Glomerular visceral epithelial cell (primary cell): Measurements from ENCODE around the gene SMC5.
"Not testable (repeated sequence)": the region's sequence is repeated elsewhere in the genome, so short reads cannot be mapped to it uniquely, and the experiment has no call there.

Experiments used
- DNase-seq: peaks from one replicate; pipeline ENCODE4 v3.0.0-alpha.2; 2016; ENCODE audit errors: extremely low spot score

SMC5 gene

GRCh38 chr9:70363760-70364159, 105.0 kb downstream of the SMC5 start:
- DNase-seq: no peak

GRCh38 chr9:70367305-70367930, 108.6 kb downstream of the SMC5 start:
- no peak for DNase-seq

GRCh38 chr9:70374962-70375618, 116.3 kb downstream of the SMC5 start:
- DNase-seq: no peak

DNA sequence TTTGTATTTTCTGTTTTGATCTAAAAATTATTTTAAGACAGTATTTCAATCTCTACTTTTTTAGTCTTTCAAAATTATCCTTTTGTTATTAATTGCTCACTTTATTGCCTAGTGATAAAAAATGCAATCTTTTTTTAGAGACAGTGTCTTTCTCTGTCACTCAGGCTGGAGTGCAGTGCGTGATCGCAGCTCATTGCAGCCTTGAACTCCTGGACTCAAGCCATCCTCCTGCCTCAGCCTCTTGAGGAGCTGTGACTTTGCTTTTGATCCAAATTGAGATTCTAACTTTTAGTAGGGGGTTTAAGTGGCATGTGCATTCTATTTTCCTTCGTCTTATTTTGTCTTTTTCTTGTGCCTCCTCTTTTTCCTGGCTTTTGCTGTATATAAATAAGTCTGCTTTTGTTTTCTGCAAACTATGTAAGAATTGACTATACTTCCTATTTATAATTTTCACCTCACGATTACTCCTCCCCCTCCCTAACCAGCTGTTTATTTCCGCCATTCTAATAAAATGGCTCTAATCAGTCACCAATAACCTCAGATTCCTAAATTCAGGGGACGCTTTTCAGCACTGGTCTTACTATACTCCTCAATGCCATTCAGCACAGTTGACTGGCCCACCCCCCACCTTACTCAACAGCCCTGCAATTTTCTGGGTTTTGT, 123.4 kb downstream of the SMC5 start:
- DNase-seq: no peak

- DNase-seq: no peak
Measured at GRCh38 chr9:70382709-70383605, 124.2 kb downstream of the SMC5 start.

GRCh38 chr9:70385426-70385825, 126.6 kb downstream of the SMC5 start:
- no peak for DNase-seq

GRCh38 chr9:70387663-70388062, 128.9 kb downstream of the SMC5 start:
- no peak for DNase-seq

GRCh38 chr9:70389188-70389587, 130.4 kb downstream of the SMC5 start:
- no peak for DNase-seq

GRCh38 chr9:70389621-70390266, 131.0 kb downstream of the SMC5 start:
- no peak for DNase-seq

DNA sequence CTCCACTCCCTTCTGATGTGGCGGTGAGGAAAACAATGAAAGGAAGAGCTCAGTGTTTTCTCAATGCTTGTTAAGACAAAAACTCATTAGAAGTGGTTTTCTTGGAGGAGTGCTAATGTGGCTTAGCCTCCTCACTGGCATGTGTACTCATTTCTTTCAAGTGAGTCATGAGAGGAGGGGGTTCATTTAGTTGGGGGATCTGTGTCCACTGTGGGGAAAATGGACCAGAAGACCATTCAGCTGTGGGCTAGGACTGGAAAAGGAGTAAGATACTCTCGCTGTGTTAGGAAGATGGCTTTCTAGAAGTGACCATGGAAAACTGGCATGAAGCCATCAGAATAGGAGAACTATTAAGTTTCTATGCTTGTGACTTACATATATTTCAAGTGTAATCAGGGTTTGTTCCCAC, 132.2 kb downstream of the SMC5 start:
- no peak for DNase-seq

- DNase-seq: no peak
Measured at GRCh38 chr9:70392189-70392588, 133.4 kb downstream of the SMC5 start.

- no peak for DNase-seq
Measured at GRCh38 chr9:70392850-70393249, 134.1 kb downstream of the SMC5 start.

- DNase-seq: no peak
Measured at GRCh38 chr9:70395652-70396051, 136.9 kb downstream of the SMC5 start.

DNA sequence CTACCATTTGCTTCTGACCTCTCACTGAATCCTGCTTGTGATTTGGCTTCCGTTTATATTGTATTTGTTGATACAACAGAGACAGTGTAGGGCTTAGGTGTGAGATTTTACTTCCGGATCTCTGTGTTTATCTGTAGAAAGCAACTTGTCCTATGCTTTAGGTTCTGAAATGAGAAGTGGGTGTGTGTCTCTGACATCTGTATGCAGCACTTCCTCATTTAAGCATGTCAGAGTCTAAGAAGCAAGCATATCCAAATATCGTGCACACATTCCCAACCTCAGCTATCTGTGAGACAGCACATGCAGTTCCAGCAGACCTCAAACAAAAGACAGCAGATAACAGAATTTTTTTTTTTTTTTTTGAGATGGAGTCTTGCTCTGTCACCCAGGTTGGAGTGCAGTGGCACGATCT, 139.4 kb downstream of the SMC5 start:
- DNase-seq: no peak

GRCh38 chr9:70399141-70399540, 140.4 kb downstream of the SMC5 start:
- DNase-seq: no peak

DNA sequence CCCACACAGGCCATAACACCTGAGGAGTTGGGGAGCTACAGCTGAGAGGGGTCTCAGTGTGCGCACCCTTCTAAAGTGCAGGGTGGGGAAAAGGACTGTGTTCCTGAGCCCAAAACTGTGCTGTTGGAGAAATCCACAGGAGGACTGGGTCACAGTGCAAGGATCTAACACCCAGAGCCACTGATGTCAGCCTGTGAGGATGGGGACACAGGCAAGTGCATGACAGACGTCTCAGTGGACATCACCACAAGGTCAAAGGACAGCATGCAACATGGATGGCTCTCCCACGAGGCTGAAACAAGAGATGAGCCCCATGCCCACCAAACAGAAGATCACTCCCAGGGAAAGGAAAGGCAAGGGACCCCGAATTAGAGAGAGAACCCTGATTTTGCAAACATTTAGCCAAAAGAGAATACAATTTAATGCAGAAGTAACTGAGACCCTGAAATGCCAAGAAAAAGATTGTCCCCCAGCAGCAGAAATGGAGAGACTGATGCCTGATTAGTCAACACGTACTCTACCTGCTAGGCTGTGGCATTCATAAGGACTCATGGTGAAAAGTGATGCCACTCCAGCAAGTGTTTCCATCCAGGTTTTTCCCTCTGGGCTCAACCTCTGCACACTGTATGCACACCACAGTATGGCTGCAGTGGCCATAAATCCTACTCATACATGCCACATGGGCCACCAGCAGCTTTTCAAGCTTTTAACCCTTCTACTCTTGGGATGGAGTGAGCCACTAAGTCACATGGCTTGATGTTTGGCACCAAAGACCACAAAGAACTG, 141.5 kb downstream of the SMC5 start:
- no peak for DNase-seq

DNA sequence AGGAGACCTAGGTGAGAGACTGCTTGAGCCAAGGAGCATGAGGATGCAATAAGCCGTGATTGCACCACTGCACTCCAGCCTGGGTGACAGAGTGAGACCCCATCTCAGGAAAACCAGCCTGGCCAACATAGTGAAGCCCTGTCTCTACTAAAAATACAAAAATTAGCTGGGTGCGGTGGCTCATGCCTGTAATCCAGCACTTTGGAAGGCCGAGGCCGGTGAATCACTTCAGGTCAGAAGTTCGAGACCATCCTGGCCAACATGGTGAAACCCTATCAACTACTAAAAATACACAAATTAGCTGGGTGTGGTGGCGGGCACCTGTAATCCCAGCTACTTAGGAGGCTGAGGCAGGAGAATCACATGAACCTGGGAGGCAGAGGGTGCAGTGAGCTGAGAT, 142.5 kb downstream of the SMC5 start:
- DNase-seq: not testable (repeated sequence)

DNA sequence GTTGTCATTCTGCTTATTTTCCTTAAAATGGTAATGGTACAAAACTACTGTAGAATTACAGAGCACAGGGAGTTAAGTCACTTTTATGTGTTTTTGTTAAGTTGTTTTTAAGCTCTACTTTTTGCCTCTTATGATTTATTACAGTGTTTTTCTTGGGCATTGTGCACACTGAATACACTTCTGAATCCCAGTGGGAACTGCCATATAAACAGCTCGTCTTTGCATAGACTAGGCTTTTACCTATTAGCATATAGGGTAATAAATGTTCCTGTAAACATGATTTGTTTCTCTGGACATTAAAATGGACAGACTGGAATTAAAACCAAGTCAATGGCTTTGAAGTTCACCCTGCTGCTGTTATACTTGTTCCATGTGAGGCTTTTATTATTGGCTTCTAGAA, 143.4 kb downstream of the SMC5 start:
- no peak for DNase-seq

DNA sequence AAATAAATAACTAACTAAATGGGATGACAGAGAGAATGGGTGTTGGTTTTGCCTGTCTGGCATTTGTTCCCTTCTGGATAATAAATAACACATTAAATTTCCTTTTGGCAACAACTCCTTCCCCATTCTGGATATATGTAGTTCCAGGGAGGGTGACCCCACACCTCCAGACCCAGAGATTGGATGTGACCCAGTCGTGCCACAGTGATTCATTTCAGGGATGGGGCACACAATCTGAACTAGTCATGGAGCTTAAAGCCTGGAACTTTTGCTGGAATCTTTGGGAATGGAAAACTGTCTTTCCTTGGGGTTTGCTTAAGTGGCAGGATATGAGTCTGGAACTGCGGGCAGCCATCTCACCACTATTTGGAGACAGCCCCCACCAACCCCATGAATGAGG, 144.4 kb downstream of the SMC5 start:
- DNase-seq: peak; percentile 37

GRCh38 chr9:70403618-70404025, 144.8 kb downstream of the SMC5 start:
- no peak for DNase-seq

- DNase-seq: no peak
Measured at GRCh38 chr9:70404261-70404660, 145.5 kb downstream of the SMC5 start.
